Activated CD8-positive, alpha-beta memory T cell treated with anti-CD3 and anti-CD28 coated beads, Interleukin-2, amount 10 ng/mL, durations not matched to agents 7 days and 5 days (primary cell): ENCODE data around the gene SNRPB. TPM values are rescaled to one million over a fixed set of nuclear protein-coding genes. Genes with fewer than 3 reads are reported as not detected.
"Not testable (repeated sequence)": the region's sequence is repeated elsewhere in the genome, so short reads cannot be mapped to it uniquely, and the experiment has no call there.

Source experiments
- ATAC-seq: fragments of 150-1000 bp; cut with Tn5 transposase; one replicate; pipeline ENCODE4 v1.10.0; 2021; ENCODE audit warnings: moderate library complexity
- CTCF ChIA-PET: fragments of 350-600 bp; sonication (Branson Sonifier 250); formaldehyde crosslinking; loops from one replicate; lab custom pipeline; 2021; ENCODE audit warnings: antibody characterized with exemption; lab: Charles Lee
- DNase-seq: peaks from one replicate; pipeline ENCODE4 v3.0.0-alpha.2; 2020
- H3K27ac Mint-ChIP-seq: one replicate; pipeline ENCODE4 v1.8.0; 2021; ENCODE audit warnings: mild to moderate bottlenecking, mixed read lengths
- H3K27me3 Mint-ChIP-seq: one replicate; pipeline ENCODE4 v1.8.0; 2021; ENCODE audit warnings: mixed read lengths
- H3K36me3 Mint-ChIP-seq: one replicate; pipeline ENCODE4 v1.8.0; 2021; ENCODE audit warnings: mild to moderate bottlenecking, mixed read lengths
- H3K4me1 Mint-ChIP-seq: one replicate; pipeline ENCODE4 v1.8.0; 2021; ENCODE audit warnings: mixed read lengths
- H3K4me3 Mint-ChIP-seq: one replicate; pipeline ENCODE4 v1.8.0; 2021; ENCODE audit warnings: mild to moderate bottlenecking, moderate library complexity, mixed read lengths
- H3K9me3 Mint-ChIP-seq: one replicate; pipeline ENCODE4 v1.8.0; 2022; ENCODE audit warnings: low read depth, mixed read lengths
- total RNA-seq, 2 experiments: library from RNA; stranded (reverse); gene quantifications; one replicate each; pipeline ENCODE4 v1.2.3, GENCODE V29; 2021

SNRPB gene
- 100 to 1,000 TPM; 335 to 391 TPM for total RNA-seq

DNA sequence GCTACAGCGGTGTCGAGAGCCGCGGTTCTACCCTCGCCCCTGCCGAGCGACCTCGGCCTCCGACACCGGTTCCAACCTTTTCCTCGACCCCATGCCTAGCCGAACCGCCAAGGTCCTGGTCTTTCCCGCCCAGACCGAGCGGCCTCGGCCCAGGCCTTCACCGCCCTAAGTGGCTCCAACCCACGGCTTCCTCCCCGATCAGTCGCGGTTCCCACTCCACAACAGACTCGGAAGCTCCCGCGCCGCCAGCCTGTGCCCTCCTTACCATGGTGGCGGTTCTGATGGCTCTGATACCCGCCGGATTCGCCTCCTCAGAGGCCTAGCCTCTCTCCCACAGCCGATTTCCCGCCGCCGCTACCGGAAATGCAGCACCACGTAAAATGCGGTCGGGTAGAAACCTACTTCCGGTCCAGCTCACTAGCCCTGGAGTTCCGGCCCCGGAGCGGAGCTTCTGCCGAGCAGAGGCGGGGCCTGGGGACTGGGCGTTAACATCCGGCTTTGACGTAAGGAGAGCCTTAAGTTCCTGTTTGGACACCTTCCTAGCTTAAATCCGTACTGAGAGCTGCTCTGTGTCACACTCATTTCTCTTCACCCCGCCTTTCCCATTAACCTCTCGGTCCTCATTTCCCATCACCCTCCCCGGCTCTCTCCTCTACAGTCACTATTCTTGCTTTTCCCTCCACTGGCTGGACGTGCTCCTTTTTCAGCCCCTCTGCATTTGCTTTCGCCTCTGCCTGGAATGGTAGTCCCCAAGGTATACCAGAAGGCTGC lies at the start of gene SNRPB:
SNRPB (minus strand) TSS at position 367 of the 771 bp plus-strand sequence; CDS start at position 268, 99 bp downstream.
- Mint-ChIP-seq H3K27ac (peak within 1 kb of the TSS; percentile 99), H3K36me3 (peaks cover 41% of the 10 kb centered on the region), H3K4me3 (peak within 1 kb of the TSS; percentile 100), H3K9me3 (no peaks in the 10 kb centered on the region), H3K4me1 (peaks cover 54% of the 10 kb centered on the region), H3K27me3 (no peaks in the 10 kb centered on the region)
- DNase-seq (peak; percentile 99), ATAC-seq (peak; percentile 95)
- CTCF ChIA-PET: interaction anchor here (0.8 to 5.1 kb wide), 8 partner anchors 19 to 402 kb away, joined by 3 to 39 read pairs (median 6); partner anchors contain the start of gene NOP56

GRCh38 chr20:2519115-2519809 lies 48.7 kb upstream of the SNRPB start:
- Mint-ChIP-seq H3K36me3 (no peaks in the 10 kb centered on the region), H3K27me3 (peaks cover 10% of the 10 kb centered on the region), H3K4me1 (peaks cover 18% of the 10 kb centered on the region), H3K4me3 (no peak overlapping the region), H3K27ac (no peak overlapping the region), H3K9me3 (no peaks in the 10 kb centered on the region)
- CTCF ChIA-PET: interaction anchor here (1.0 to 5.9 kb wide), 2 partner anchors 8 to 126 kb away, joined by 3 to 109 read pairs; partner anchors contain the start of gene ZNF343
- ATAC-seq: no peak
- no peak for DNase-seq

GRCh38 chr20:2518558-2518957 lies 48.0 kb upstream of the SNRPB start:
- no peak overlapping the region for H3K4me3 Mint-ChIP-seq
- DNase-seq (no peak), ATAC-seq (no peak)
- H3K4me1 Mint-ChIP-seq: peaks cover 14% of the 10 kb centered on the region
- CTCF ChIA-PET: interaction anchor here (1.3 kb wide), 1 partner anchor 9 kb away, joined by 3 read pairs; no protein-coding TSS in a partner anchor
- H3K27me3 Mint-ChIP-seq: peaks cover 17% of the 10 kb centered on the region
- no peak overlapping the region for H3K27ac Mint-ChIP-seq
- H3K36me3 Mint-ChIP-seq: no peaks in the 10 kb centered on the region
- H3K9me3 Mint-ChIP-seq: no peaks in the 10 kb centered on the region

DNA sequence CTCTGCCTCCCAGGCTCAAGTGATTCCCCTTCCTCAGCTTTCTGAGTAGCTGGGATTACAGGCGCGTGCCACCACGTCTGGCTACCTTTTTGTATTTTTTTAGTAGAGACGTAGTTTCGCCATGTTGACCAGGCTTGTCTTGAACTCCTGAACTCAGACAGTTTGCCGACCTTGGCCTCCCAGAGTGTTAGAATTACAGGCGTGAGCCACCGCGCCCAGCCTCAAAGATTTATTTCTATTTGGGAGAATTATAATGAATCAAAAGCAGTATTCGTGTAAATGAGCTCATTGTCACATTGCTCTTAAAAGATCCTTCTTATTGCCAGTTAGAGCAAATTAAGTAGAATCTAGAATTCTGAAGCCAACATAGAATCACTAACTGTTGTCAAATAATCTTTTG lies 47.5 kb upstream of the SNRPB start:
- no peak overlapping the region for H3K27ac Mint-ChIP-seq
- no peak for ATAC-seq
- CTCF ChIA-PET: interaction anchor here (1.3 kb wide), 1 partner anchor 10 kb away, joined by 3 read pairs; no protein-coding TSS in a partner anchor

GRCh38 chr20:2516399-2516798 lies 45.8 kb upstream of the SNRPB start:
- CTCF ChIA-PET: no interaction called here
- ATAC-seq (no peak), DNase-seq (no peak)
- H3K36me3 Mint-ChIP-seq: no peaks in the 10 kb centered on the region
- no peaks in the 10 kb centered on the region for H3K9me3 Mint-ChIP-seq
- peaks cover 32% of the 10 kb centered on the region for H3K27me3 Mint-ChIP-seq
- H3K27ac Mint-ChIP-seq: no peak overlapping the region
- peaks cover 3% of the 10 kb centered on the region for H3K4me1 Mint-ChIP-seq
- no peak overlapping the region for H3K4me3 Mint-ChIP-seq

More for the DNA sequence above, 47.5 kb upstream of the SNRPB start:
- no peak overlapping the region for H3K4me3 Mint-ChIP-seq
- peaks cover 13% of the 10 kb centered on the region for H3K4me1 Mint-ChIP-seq
- H3K36me3 Mint-ChIP-seq: no peaks in the 10 kb centered on the region
- DNase-seq: no peak
- no peaks in the 10 kb centered on the region for H3K9me3 Mint-ChIP-seq
- peaks cover 21% of the 10 kb centered on the region for H3K27me3 Mint-ChIP-seq

DNA sequence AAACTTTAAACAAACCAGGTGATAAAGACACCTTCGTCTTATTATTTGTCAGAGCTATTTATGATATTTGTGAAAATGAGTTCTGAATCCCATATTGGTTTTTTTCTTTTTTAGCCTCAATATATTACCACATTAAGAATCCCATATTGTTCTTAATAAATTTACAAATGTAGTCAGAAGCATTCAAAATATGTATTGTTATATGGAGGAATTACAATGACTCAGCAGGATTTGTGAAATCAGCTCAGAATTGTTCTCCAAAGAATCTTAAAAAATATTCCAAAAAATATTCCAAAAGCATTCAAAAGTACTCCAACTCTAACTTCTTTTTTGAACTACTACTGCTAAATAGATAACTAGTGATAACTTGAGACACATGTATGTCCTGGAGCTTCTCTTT lies 44.6 kb upstream of the SNRPB start:
- CTCF ChIA-PET: interaction anchor here (1.1 to 9.6 kb wide), 3 partner anchors 7 to 132 kb away, joined by 3 to 109 read pairs (median 4); no protein-coding TSS in a partner anchor
- Mint-ChIP-seq H3K27ac (no peak overlapping the region), H3K27me3 (peaks cover 34% of the 10 kb centered on the region), H3K36me3 (no peaks in the 10 kb centered on the region), H3K9me3 (no peaks in the 10 kb centered on the region), H3K4me3 (no peak overlapping the region), H3K4me1 (no peaks in the 10 kb centered on the region)
- no peak for DNase-seq
- no peak for ATAC-seq

DNA sequence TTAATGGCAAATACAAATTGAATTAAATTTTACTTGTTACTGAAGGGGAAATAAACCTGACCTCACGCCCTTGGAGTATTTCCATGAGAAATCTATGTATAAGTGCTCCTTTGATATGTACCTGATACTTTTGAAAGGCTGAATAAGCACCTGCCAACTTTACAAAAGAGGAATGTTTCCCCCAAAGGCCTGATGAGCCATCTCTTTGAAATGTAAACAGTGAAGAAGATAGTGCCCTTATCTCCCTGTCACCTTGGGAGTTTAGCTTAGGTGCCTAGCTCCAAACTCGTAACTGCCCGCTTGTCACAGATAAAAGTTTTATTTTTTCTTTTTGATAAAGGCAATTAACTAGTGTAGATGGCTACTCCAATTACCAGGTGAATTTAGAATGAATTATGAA lies 39.2 kb upstream of the SNRPB start:
- Mint-ChIP-seq H3K27me3 (peaks cover 31% of the 10 kb centered on the region), H3K4me3 (peak overlapping the region; percentile 96), H3K27ac (no peak overlapping the region), H3K36me3 (peaks cover 5% of the 10 kb centered on the region), H3K9me3 (no peaks in the 10 kb centered on the region), H3K4me1 (peaks cover 20% of the 10 kb centered on the region)
- ATAC-seq: no peak
- no peak for DNase-seq
- CTCF ChIA-PET: interaction anchor here (1.1 to 9.6 kb wide), 2 partner anchors 12 to 39 kb away, joined by 3 to 109 read pairs; partner anchors contain the start of gene SNRPB

DNA sequence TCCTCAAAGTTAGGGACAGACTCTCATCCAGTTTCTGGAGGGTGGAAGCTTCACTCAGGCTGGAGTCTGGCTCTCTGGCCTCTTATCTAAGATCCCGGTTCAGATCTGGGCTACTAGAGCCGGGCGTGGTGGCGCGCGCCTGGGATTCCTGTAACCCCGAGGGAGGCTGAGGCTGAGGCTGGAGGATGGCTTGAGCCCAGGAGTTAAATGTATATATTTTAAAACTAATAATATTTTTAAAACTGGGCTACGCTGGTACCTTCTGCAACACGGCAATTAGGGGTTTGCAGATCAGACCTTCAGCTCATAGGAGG lies 38.8 kb upstream of the SNRPB start:
- ATAC-seq (no peak), DNase-seq (no peak)
- Mint-ChIP-seq H3K27me3 (peaks cover 29% of the 10 kb centered on the region), H3K4me3 (peak overlapping the region; percentile 96), H3K9me3 (no peaks in the 10 kb centered on the region), H3K36me3 (peaks cover 5% of the 10 kb centered on the region), H3K4me1 (peaks cover 20% of the 10 kb centered on the region), H3K27ac (peak overlapping the region; percentile 96)
- CTCF ChIA-PET: interaction anchor here (0.9 to 9.6 kb wide), 3 partner anchors 13 to 39 kb away, joined by 3 to 109 read pairs (median 3); partner anchors contain the start of gene SNRPB

GRCh38 chr20:2508631-2509467 lies 38.3 kb upstream of the SNRPB start, which contains the start of gene ZNF343:
TSS of gene ZNF343 (minus strand) at chr20:2508915. CDS start at chr20:2493895, 15,020 bp downstream.
- Mint-ChIP-seq H3K4me1 (peaks cover 20% of the 10 kb centered on the region), H3K27ac (peak within 1 kb of the TSS; percentile 96), H3K36me3 (peaks cover 5% of the 10 kb centered on the region), H3K4me3 (peak within 1 kb of the TSS; percentile 96), H3K9me3 (no peaks in the 10 kb centered on the region), H3K27me3 (peaks cover 24% of the 10 kb centered on the region)
- DNase-seq (peak; percentile 89), ATAC-seq (peak; percentile 97)
- CTCF ChIA-PET: interaction anchor here (0.9 to 9.6 kb wide), 4 partner anchors 13 to 142 kb away, joined by 3 to 109 read pairs (median 3); partner anchors contain the start of gene SNRPB

- DNase-seq (no peak), ATAC-seq (peak; percentile 11)
- H3K36me3 Mint-ChIP-seq: peaks cover 5% of the 10 kb centered on the region
- peaks cover 20% of the 10 kb centered on the region for H3K4me1 Mint-ChIP-seq
- no peaks in the 10 kb centered on the region for H3K9me3 Mint-ChIP-seq
- peak overlapping the region; percentile 96 for H3K27ac Mint-ChIP-seq
- CTCF ChIA-PET: interaction anchor here (0.9 to 9.6 kb wide), 3 partner anchors 14 to 145 kb away, joined by 3 to 109 read pairs (median 3); partner anchors contain the start of gene NOP56
- H3K27me3 Mint-ChIP-seq: peaks cover 16% of the 10 kb centered on the region
- peak overlapping the region; percentile 96 for H3K4me3 Mint-ChIP-seq
These were observed 37.5 kb upstream of the SNRPB start for GRCh38 chr20:2507875-2508630.

DNA sequence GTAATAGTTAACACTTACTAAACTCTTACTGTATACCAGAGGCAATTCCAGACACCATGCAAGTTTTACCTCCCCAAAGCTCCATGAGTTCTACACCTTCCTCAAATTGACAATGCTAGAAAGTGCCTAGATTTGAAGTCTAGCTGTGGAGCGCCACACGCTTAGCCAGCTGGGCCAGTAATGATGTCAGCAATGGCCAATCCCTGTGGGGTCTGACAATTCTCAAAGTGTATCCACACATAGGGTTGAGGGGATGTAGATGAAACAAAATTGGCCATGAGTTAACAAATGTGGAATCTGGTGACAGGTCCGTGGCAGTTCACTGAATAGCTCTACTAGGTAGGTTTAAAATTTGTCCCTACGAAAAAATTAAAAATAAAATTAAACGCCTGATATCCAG lies 36.9 kb upstream of the SNRPB start:
- DNase-seq (no peak), ATAC-seq (no peak)
- Mint-ChIP-seq H3K4me3 (peak overlapping the region; percentile 96), H3K9me3 (no peaks in the 10 kb centered on the region), H3K27me3 (peaks cover 12% of the 10 kb centered on the region), H3K27ac (no peak overlapping the region), H3K36me3 (peaks cover 5% of the 10 kb centered on the region), H3K4me1 (peaks cover 20% of the 10 kb centered on the region)
- CTCF ChIA-PET: interaction anchor here (0.9 to 9.6 kb wide), 3 partner anchors 15 to 145 kb away, joined by 3 to 109 read pairs (median 3); partner anchors contain the start of gene NOP56

DNA sequence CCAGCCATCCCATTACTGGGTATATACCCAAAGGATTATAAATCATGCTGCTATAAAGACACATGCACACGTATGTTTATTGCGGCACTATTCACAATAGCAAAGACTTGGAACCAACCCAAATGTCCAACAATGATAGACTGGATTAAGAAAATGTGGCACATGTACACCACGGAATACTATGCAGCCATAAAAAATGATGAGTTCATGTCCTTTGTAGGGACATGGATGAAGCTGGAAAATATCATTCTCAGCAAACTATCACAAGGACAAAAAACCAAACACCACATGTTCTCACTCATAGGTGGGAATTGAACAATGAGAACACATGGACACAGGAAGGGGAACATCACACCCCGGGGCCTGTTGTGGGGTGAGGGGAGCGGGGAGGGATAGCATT lies 35.8 kb upstream of the SNRPB start:
- not testable (repeated sequence) for H3K36me3 Mint-ChIP-seq, H3K4me3 Mint-ChIP-seq, H3K27me3 Mint-ChIP-seq, H3K9me3 Mint-ChIP-seq, DNase-seq, H3K27ac Mint-ChIP-seq, ATAC-seq
- H3K4me1 Mint-ChIP-seq: peaks cover 20% of the 10 kb centered on the region
- CTCF ChIA-PET: interaction anchor here (9.6 kb wide), 1 partner anchor 16 kb away, joined by 109 read pairs; no protein-coding TSS in a partner anchor
